HG03575 (cell line): ENCODE measurements around the gene FCGR1A.
"Not testable (repeated sequence)": the region's sequence is repeated elsewhere in the genome, so short reads cannot be mapped to it uniquely, and the experiment has no call there.

Experiments
- ATAC-seq: cut with Tn5 transposase; IDR thresholded peaks from one replicate; pipeline ENCODE4 v1.9.1; 2021; ENCODE audit not compliant: unreplicated experiment, insufficient number of reproducible peaks, low FRiP score; ENCODE audit errors: extremely low read depth

Gene FCGR1A

GRCh38 chr1:149771653-149772425, 10.7 kb upstream of the FCGR1A start:
- ATAC-seq = peak; percentile 79

GRCh38 chr1:149775510-149776147, 6.9 kb upstream of the FCGR1A start:
- ATAC-seq = not testable (repeated sequence)

GRCh38 chr1:149777084-149777483, 5.4 kb upstream of the FCGR1A start:
- not testable (repeated sequence) for ATAC-seq

- not testable (repeated sequence) for ATAC-seq
Measured at GRCh38 chr1:149778313-149778712, 4.2 kb upstream of the FCGR1A start.

- not testable (repeated sequence) for ATAC-seq
Measured at GRCh38 chr1:149781413-149781984, 995 bp upstream of the FCGR1A start.

GRCh38 chr1:149783289-149783688, 795 bp downstream of the FCGR1A start:
- ATAC-seq = not testable (repeated sequence)

- ATAC-seq = not testable (repeated sequence)
Measured at GRCh38 chr1:149783868-149784267, 1.4 kb downstream of the FCGR1A start.

- ATAC-seq = not testable (repeated sequence)
Measured at GRCh38 chr1:149787688-149788451, 5.4 kb downstream of the FCGR1A start.

GRCh38 chr1:149792502-149792901, 10.0 kb downstream of the FCGR1A start:
- ATAC-seq = not testable (repeated sequence)

GRCh38 chr1:149792912-149793515, 10.5 kb downstream of the FCGR1A start:
- not testable (repeated sequence) for ATAC-seq

- ATAC-seq = not testable (repeated sequence)
Measured at GRCh38 chr1:149793885-149794284, 11.4 kb downstream of the FCGR1A start.

GRCh38 chr1:149801628-149802027, 19.1 kb downstream of the FCGR1A start:
- not testable (repeated sequence) for ATAC-seq

GRCh38 chr1:149804417-149805080, 22.1 kb downstream of the FCGR1A start:
- ATAC-seq = not testable (repeated sequence)

GRCh38 chr1:149810697-149811405, 28.4 kb downstream of the FCGR1A start:
- ATAC-seq = not testable (repeated sequence)

GRCh38 chr1:149811514-149811889, 29.0 kb downstream of the FCGR1A start:
- not testable (repeated sequence) for ATAC-seq

GRCh38 chr1:149811890-149812829, 29.7 kb downstream of the FCGR1A start:
- peak; percentile 62 for ATAC-seq
